Nephron progenitor cell (in vitro differentiated cells): ENCODE results near the gene EDEM1.

Experiments used
- DNase-seq: peaks from one replicate; pipeline ENCODE4 v3.0.0; 2021
- H3K27ac Mint-ChIP-seq: 2 replicates; pipeline ENCODE4 v1.8.0; 2021; ENCODE audit warnings: mild to moderate bottlenecking, moderate library complexity, mixed read lengths
- H3K27me3 Mint-ChIP-seq: 2 replicates; pipeline ENCODE4 v1.8.0; 2021; ENCODE audit warnings: mild to moderate bottlenecking, low read depth, mixed read lengths; ENCODE audit not compliant: poor library complexity
- H3K36me3 Mint-ChIP-seq: 2 replicates; pipeline ENCODE4 v1.8.0; 2021; ENCODE audit warnings: low read depth, mixed read lengths
- H3K4me1 Mint-ChIP-seq: 2 replicates; pipeline ENCODE4 v1.8.0; 2021; ENCODE audit warnings: mixed read lengths
- H3K4me3 Mint-ChIP-seq: 2 replicates; pipeline ENCODE4 v1.8.0; 2021; ENCODE audit warnings: mild to moderate bottlenecking, moderate library complexity, mixed read lengths
- H3K9me3 Mint-ChIP-seq: 2 replicates; pipeline ENCODE4 v1.8.0; 2021; ENCODE audit warnings: mild to moderate bottlenecking, moderate library complexity, mixed read lengths
- TF ChIP-seq, protein P1 (sequence below): fragments of 200-600 bp; sonication (generic); IDR thresholded peaks from 2 replicates; pipeline ENCODE4 v1.5.0; 2021; ENCODE audit warnings: antibody characterized with exemption

The EDEM1 gene

GRCh38 chr3:5210926-5211325, 23.4 kb downstream of the EDEM1 start:
- DNase-seq, result no peak
- TF ChIP-seq, protein P1, sequence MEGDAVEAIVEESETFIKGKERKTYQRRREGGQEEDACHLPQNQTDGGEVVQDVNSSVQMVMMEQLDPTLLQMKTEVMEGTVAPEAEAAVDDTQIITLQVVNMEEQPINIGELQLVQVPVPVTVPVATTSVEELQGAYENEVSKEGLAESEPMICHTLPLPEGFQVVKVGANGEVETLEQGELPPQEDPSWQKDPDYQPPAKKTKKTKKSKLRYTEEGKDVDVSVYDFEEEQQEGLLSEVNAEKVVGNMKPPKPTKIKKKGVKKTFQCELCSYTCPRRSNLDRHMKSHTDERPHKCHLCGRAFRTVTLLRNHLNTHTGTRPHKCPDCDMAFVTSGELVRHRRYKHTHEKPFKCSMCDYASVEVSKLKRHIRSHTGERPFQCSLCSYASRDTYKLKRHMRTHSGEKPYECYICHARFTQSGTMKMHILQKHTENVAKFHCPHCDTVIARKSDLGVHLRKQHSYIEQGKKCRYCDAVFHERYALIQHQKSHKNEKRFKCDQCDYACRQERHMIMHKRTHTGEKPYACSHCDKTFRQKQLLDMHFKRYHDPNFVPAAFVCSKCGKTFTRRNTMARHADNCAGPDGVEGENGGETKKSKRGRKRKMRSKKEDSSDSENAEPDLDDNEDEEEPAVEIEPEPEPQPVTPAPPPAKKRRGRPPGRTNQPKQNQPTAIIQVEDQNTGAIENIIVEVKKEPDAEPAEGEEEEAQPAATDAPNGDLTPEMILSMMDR, result no peak
- H3K27ac Mint-ChIP-seq, result no peak overlapping the region
- H3K4me1 Mint-ChIP-seq, result peaks cover 25% of the 10 kb centered on the region
- no peaks in the 10 kb centered on the region for H3K27me3 Mint-ChIP-seq
- no peaks in the 10 kb centered on the region for H3K9me3 Mint-ChIP-seq
- H3K36me3 Mint-ChIP-seq, result peaks cover 95% of the 10 kb centered on the region
- H3K4me3 Mint-ChIP-seq, result no peak overlapping the region

GRCh38 chr3:5212628-5213573, 25.4 kb downstream of the EDEM1 start:
- TF ChIP-seq, protein P1, result no peak
- peak overlapping the region; percentile 52 for H3K27ac Mint-ChIP-seq
- no peaks in the 10 kb centered on the region for H3K9me3 Mint-ChIP-seq
- no peaks in the 10 kb centered on the region for H3K27me3 Mint-ChIP-seq
- H3K4me1 Mint-ChIP-seq, result peaks cover 25% of the 10 kb centered on the region
- no peak overlapping the region for H3K4me3 Mint-ChIP-seq
- peaks cover 89% of the 10 kb centered on the region for H3K36me3 Mint-ChIP-seq
- no peak for DNase-seq

GRCh38 chr3:5213574-5213966, 26.1 kb downstream of the EDEM1 start:
- Mint-ChIP-seq H3K27ac (no peak overlapping the region), H3K36me3 (peaks cover 84% of the 10 kb centered on the region)
- TF ChIP-seq, protein P1, result no peak

GRCh38 chr3:5214352-5214751, 26.8 kb downstream of the EDEM1 start:
- no peak overlapping the region for H3K4me3 Mint-ChIP-seq
- TF ChIP-seq, protein P1, result no peak
- H3K27ac Mint-ChIP-seq, result peak overlapping the region; percentile 78
- H3K4me1 Mint-ChIP-seq, result peaks cover 25% of the 10 kb centered on the region
- H3K27me3 Mint-ChIP-seq, result no peaks in the 10 kb centered on the region
- H3K36me3 Mint-ChIP-seq, result peaks cover 76% of the 10 kb centered on the region
- no peak for DNase-seq
- no peaks in the 10 kb centered on the region for H3K9me3 Mint-ChIP-seq

More at GRCh38 chr3:5213574-5213966, 26.1 kb downstream of the EDEM1 start:
- H3K4me3 Mint-ChIP-seq, result no peak overlapping the region
- no peaks in the 10 kb centered on the region for H3K9me3 Mint-ChIP-seq
- no peak for DNase-seq
- no peaks in the 10 kb centered on the region for H3K27me3 Mint-ChIP-seq
- H3K4me1 Mint-ChIP-seq, result peaks cover 25% of the 10 kb centered on the region

GRCh38 chr3:5217824-5218595, 30.5 kb downstream of the EDEM1 start:
- peaks cover 12% of the 10 kb centered on the region for H3K4me1 Mint-ChIP-seq
- TF ChIP-seq, protein P1, result no peak
- DNase-seq, result no peak
- no peaks in the 10 kb centered on the region for H3K9me3 Mint-ChIP-seq
- no peak overlapping the region for H3K4me3 Mint-ChIP-seq
- H3K27me3 Mint-ChIP-seq, result no peaks in the 10 kb centered on the region
- H3K36me3 Mint-ChIP-seq, result peaks cover 43% of the 10 kb centered on the region
- H3K27ac Mint-ChIP-seq, result peak overlapping the region; percentile 3
